ENCODE results near the gene FAM151B.

The FAM151B gene

GRCh38 chr5:80509362-80509761 is 21.5 kb downstream of the FAM151B start:
- Mint-ChIP-seq H3K27ac (ENCODE audit: low read depth) (no peak overlapping the region), H3K27me3 (peaks cover 16% of the 10 kb centered on the region), H3K9me3 (no peaks in the 10 kb centered on the region), H3K4me1 (no peaks in the 10 kb centered on the region), H3K4me3 (no peak overlapping the region), H3K36me3 (ENCODE audit: insufficient read depth) (no peaks in the 10 kb centered on the region)
- ATAC-seq (replicated peaks; ENCODE audit: extremely low read depth, poor library complexity, severe bottlenecking) (no peak), DNase-seq (ENCODE audit: low spot score in 2 of 2) (no peak)

DNA sequence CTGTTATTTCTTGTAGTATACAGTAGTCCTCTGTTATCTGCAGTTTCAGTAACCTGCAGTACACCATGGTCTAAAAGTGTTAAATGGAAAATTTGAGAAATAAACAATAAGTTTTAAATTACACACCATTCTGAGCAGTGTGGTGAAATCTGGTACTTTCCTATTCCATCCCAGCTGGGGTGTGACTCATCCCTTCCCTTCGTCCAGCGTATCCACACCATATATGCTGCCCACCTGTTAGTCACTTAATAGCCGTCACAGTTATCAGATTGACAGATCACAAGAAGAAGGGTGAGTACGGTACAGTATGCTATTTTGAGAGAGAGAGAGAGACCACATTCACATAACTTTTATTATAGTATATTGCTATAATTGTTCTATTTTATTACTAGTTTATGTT is 28.9 kb downstream of the FAM151B start:
- no peak for DNase-seq (ENCODE audit: low spot score in 2 of 2)

DNA sequence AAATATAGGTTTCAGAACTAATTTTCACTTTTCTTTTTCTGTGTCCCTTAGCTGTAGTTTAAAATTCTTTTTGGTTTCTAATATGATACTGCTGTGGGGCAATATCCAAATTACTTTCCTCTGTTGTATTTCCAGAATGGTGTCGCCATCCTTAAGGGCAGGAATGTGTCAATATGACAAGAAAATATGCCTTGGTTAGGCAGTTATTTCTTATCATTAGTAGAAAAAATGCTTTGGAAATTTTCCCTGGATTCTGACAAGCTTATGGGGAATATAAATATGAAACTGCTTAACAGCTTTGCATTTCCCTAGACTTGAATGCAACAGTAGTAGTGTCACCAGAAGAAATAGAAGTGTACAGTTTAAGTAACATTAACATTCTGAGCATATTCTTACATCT is 52.8 kb downstream of the FAM151B start:
- ATAC-seq (replicated peaks; ENCODE audit: extremely low read depth, poor library complexity, severe bottlenecking) (no peak), DNase-seq (ENCODE audit: low spot score in 2 of 2) (no peak)
- Mint-ChIP-seq H3K4me3 (no peak overlapping the region), H3K27me3 (peaks cover 9% of the 10 kb centered on the region), H3K27ac (ENCODE audit: low read depth) (no peak overlapping the region), H3K4me1 (no peaks in the 10 kb centered on the region), H3K9me3 (no peaks in the 10 kb centered on the region), H3K36me3 (ENCODE audit: insufficient read depth) (no peaks in the 10 kb centered on the region)

More for the DNA sequence above, 28.9 kb downstream of the FAM151B start:
- no peak for ATAC-seq (replicated peaks; ENCODE audit: extremely low read depth, poor library complexity, severe bottlenecking)
- Mint-ChIP-seq H3K9me3 (no peaks in the 10 kb centered on the region), H3K4me3 (no peak overlapping the region), H3K36me3 (ENCODE audit: insufficient read depth) (peaks cover 1% of the 10 kb centered on the region), H3K4me1 (no peaks in the 10 kb centered on the region), H3K27me3 (peaks cover 8% of the 10 kb centered on the region), H3K27ac (ENCODE audit: low read depth) (no peak overlapping the region)

DNA sequence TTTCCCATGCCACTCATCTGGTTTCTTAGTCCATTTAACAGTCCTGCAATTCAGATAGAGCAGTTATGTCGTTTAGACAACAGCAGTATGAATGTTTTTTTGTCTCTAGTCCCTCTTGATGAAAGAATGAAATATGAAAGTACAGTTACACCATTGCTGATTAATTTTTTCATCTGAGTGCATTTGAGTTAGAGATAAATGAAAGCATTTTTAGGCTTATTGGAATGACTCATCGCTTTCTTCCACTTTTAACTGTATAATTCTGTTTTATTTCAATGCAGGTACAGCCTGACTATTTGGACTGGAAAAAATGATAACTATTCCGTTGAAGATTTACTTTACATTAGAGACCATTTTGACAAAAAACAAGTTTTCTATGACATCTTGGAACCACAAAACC is 53.5 kb downstream of the FAM151B start:
- ATAC-seq (replicated peaks; ENCODE audit: extremely low read depth, poor library complexity, severe bottlenecking), result no peak
- Mint-ChIP-seq H3K27me3 (peaks cover 9% of the 10 kb centered on the region), H3K9me3 (no peaks in the 10 kb centered on the region), H3K27ac (ENCODE audit: low read depth) (no peak overlapping the region), H3K4me3 (no peak overlapping the region), H3K36me3 (ENCODE audit: insufficient read depth) (no peaks in the 10 kb centered on the region), H3K4me1 (no peaks in the 10 kb centered on the region)
- DNase-seq (ENCODE audit: low spot score in 2 of 2), result no peak

GRCh38 chr5:80554646-80555045 is 66.7 kb downstream of the FAM151B start:
- no peaks in the 10 kb centered on the region for H3K4me1 Mint-ChIP-seq
- DNase-seq (ENCODE audit: low spot score in 2 of 2) (no peak), ATAC-seq (replicated peaks; ENCODE audit: extremely low read depth, poor library complexity, severe bottlenecking) (no peak)
- peaks cover 72% of the 10 kb centered on the region for H3K27me3 Mint-ChIP-seq
- no peaks in the 10 kb centered on the region for H3K9me3 Mint-ChIP-seq
- no peak overlapping the region for H3K27ac Mint-ChIP-seq (ENCODE audit: low read depth)
- H3K4me3 Mint-ChIP-seq, result no peak overlapping the region
- H3K36me3 Mint-ChIP-seq (ENCODE audit: insufficient read depth), result no peaks in the 10 kb centered on the region

DNA sequence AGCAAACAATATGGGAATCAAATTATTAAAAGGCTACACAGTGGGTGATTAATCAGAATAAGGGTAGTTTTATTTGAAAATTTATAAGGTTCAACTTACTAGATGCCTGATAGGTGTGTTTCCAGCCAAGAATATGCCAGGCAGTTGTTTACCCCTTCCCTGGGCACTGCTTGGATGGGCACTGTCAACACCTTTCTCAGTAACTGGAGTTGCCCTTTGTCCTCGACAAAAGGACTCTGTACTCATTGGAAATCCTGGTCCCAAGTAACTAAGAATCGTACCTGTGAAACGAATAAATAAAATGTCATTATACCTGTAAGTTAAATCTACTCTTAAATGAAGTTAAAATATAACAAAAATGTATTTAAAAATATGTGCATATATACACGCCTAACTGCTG is 67.2 kb downstream of the FAM151B start:
- Mint-ChIP-seq H3K27me3 (peaks cover 67% of the 10 kb centered on the region), H3K36me3 (ENCODE audit: insufficient read depth) (no peaks in the 10 kb centered on the region), H3K9me3 (no peaks in the 10 kb centered on the region), H3K4me3 (no peak overlapping the region), H3K27ac (ENCODE audit: low read depth) (no peak overlapping the region), H3K4me1 (no peaks in the 10 kb centered on the region)
- DNase-seq (ENCODE audit: low spot score in 2 of 2), result no peak
- ATAC-seq (replicated peaks; ENCODE audit: extremely low read depth, poor library complexity, severe bottlenecking), result no peak

- H3K4me1 Mint-ChIP-seq, result no peaks in the 10 kb centered on the region
- H3K27ac Mint-ChIP-seq (ENCODE audit: low read depth), result no peak overlapping the region
- DNase-seq (ENCODE audit: low spot score in 2 of 2), result no peak
- H3K27me3 Mint-ChIP-seq, result peaks cover 42% of the 10 kb centered on the region
- ATAC-seq (replicated peaks; ENCODE audit: extremely low read depth, poor library complexity, severe bottlenecking), result no peak
- H3K36me3 Mint-ChIP-seq (ENCODE audit: insufficient read depth), result no peaks in the 10 kb centered on the region
- H3K4me3 Mint-ChIP-seq, result no peak overlapping the region
- H3K9me3 Mint-ChIP-seq, result no peaks in the 10 kb centered on the region
Observed at GRCh38 chr5:80559244-80559643, 71.3 kb downstream of the FAM151B start.

DNA sequence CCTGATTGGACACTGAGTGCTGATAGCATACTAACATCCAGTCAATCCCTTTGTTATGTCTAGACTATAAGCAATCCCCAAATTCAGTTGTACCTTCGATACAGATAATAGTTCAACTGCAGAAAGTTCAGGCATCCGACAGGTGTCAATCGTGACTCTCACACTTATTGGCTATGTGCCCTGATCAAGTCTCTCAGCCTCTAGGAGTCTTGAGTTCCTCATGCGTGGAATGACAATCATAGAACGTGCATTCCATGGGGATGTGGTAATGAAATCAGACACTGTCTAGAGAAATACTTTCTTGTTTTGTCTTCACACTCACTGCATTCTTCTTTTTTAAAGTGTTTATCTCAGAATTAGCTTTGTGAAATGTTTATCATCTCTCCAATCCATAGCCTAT is 77.4 kb downstream of the FAM151B start:
- ATAC-seq (replicated peaks; ENCODE audit: extremely low read depth, poor library complexity, severe bottlenecking) (no peak), DNase-seq (ENCODE audit: low spot score in 2 of 2) (no peak)
- no peaks in the 10 kb centered on the region for H3K36me3 Mint-ChIP-seq (ENCODE audit: insufficient read depth)
- no peaks in the 10 kb centered on the region for H3K9me3 Mint-ChIP-seq
- H3K4me1 Mint-ChIP-seq, result peaks cover under 1% of the 10 kb centered on the region
- no peak overlapping the region for H3K27ac Mint-ChIP-seq (ENCODE audit: low read depth)
- peaks cover 57% of the 10 kb centered on the region for H3K27me3 Mint-ChIP-seq
- no peak overlapping the region for H3K4me3 Mint-ChIP-seq

GRCh38 chr5:80566711-80567259 is 78.9 kb downstream of the FAM151B start:
- DNase-seq (ENCODE audit: low spot score in 2 of 2), result no peak
- no peaks in the 10 kb centered on the region for H3K9me3 Mint-ChIP-seq
- H3K4me3 Mint-ChIP-seq, result no peak overlapping the region
- peaks cover 4% of the 10 kb centered on the region for H3K4me1 Mint-ChIP-seq
- ATAC-seq (replicated peaks; ENCODE audit: extremely low read depth, poor library complexity, severe bottlenecking), result no peak
- peaks cover 71% of the 10 kb centered on the region for H3K27me3 Mint-ChIP-seq
- no peaks in the 10 kb centered on the region for H3K36me3 Mint-ChIP-seq (ENCODE audit: insufficient read depth)
- no peak overlapping the region for H3K27ac Mint-ChIP-seq (ENCODE audit: low read depth)

- Mint-ChIP-seq H3K36me3 (ENCODE audit: insufficient read depth) (no peaks in the 10 kb centered on the region), H3K4me3 (peak overlapping the region; percentile 7), H3K4me1 (peaks cover 4% of the 10 kb centered on the region), H3K9me3 (no peaks in the 10 kb centered on the region), H3K27ac (ENCODE audit: low read depth) (no peak overlapping the region), H3K27me3 (peaks cover 77% of the 10 kb centered on the region)
- ATAC-seq (replicated peaks; ENCODE audit: extremely low read depth, poor library complexity, severe bottlenecking) (no peak), DNase-seq (ENCODE audit: low spot score in 2 of 2) (no peak)
Observed at GRCh38 chr5:80568251-80568650, 80.4 kb downstream of the FAM151B start.

- H3K36me3 Mint-ChIP-seq (ENCODE audit: insufficient read depth), result no peaks in the 10 kb centered on the region
- peaks cover 4% of the 10 kb centered on the region for H3K4me1 Mint-ChIP-seq
- DNase-seq (ENCODE audit: low spot score in 2 of 2), result no peak
- ATAC-seq (replicated peaks; ENCODE audit: extremely low read depth, poor library complexity, severe bottlenecking), result no peak
- H3K27ac Mint-ChIP-seq (ENCODE audit: low read depth), result no peak overlapping the region
- no peaks in the 10 kb centered on the region for H3K9me3 Mint-ChIP-seq
- H3K27me3 Mint-ChIP-seq, result peaks cover 81% of the 10 kb centered on the region
- H3K4me3 Mint-ChIP-seq, result peak overlapping the region; percentile 7
Observed at GRCh38 chr5:80569086-80569960, 81.4 kb downstream of the FAM151B start.

GRCh38 chr5:80569961-80570786 is 82.3 kb downstream of the FAM151B start, which contains the start of gene ANKRD34B:
Gene ANKRD34B, minus strand, starts transcription at chr5:80570280. Its CDS starts 10,261 bp downstream, at chr5:80560019.
- no peaks in the 10 kb centered on the region for H3K9me3 Mint-ChIP-seq
- ATAC-seq (replicated peaks; ENCODE audit: extremely low read depth, poor library complexity, severe bottlenecking) (peak; percentile 24), DNase-seq (ENCODE audit: low spot score in 2 of 2) (no peak)
- no peak within 1 kb of the TSS for H3K27ac Mint-ChIP-seq (ENCODE audit: low read depth)
- peak within 1 kb of the TSS; percentile 64 for H3K4me3 Mint-ChIP-seq
- H3K27me3 Mint-ChIP-seq, result peaks cover 75% of the 10 kb centered on the region
- no peaks in the 10 kb centered on the region for H3K36me3 Mint-ChIP-seq (ENCODE audit: insufficient read depth)
- H3K4me1 Mint-ChIP-seq, result peaks cover 4% of the 10 kb centered on the region

Measured in central memory CD8-positive, alpha-beta T cell (primary cell).